Stimulated activated CD4-positive, alpha-beta T cell treated with anti-CD3 and anti-CD28 coated beads, Interleukin-1b, Interleukin-23, amount 100 ng/mL, for 24 hours (primary cell): ENCODE data around the gene HRK.
"Not testable (repeated sequence)": the region's sequence is repeated elsewhere in the genome, so short reads cannot be mapped to it uniquely, and the experiment has no call there.

Source experiments
- DNase-seq, 4 experiments: peaks; one replicate each; pipeline ENCODE4 v3.0.0-alpha.2; 2020; ENCODE audit warnings: low read depth in 4 of 4, low spot score in 1 of 4

HRK gene

DNA sequence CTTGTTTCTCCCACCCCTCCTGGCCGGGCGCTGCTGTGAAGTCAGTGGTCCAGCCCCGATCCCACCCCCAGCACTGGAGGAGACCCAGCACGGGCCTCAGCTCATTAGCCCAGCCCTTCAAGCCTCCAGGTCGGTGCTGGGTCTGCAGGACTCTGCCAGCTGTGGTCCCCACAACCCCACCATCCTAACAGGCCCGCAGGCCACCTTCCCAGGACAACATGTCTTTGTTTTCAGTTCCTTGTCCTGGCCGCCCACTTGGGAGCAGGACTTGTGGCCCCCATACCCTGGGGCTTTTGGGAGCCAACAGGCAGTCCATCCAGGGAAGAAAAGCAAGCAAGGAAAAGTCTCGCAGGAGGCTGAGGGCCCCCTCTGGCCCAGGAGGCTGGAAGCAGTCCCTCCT, 60.0 kb downstream of the HRK start:
- DNase-seq = no peak

DNA sequence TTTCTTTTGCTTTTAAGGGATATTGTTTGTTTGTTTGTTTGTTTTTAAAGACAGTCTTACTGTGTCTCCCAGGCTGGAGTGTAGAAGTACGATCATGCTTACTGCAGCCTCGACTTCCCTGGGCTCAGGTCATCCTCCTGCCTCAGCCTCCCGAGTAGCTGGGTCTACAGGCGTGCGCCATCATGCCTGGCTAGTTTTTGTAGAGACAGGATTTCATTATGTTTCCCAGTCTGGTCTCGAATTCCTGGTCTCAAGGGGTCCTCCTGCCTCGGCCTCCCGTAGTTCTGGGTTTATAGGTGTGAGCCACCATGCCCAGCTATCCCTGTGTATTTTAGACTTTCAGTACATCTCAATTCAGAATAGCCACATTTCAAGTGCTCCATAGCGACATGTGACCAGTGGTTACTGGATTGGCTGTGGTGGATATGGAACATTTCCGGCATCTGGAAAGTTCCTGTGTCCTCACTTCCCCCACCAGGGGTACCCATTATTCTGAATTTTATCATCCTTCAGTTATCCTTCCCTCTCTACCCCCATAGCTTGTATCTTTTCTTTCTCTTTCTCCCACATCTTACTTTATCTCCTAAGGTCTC, 61.1 kb downstream of the HRK start:
- DNase-seq = no peak

DNA sequence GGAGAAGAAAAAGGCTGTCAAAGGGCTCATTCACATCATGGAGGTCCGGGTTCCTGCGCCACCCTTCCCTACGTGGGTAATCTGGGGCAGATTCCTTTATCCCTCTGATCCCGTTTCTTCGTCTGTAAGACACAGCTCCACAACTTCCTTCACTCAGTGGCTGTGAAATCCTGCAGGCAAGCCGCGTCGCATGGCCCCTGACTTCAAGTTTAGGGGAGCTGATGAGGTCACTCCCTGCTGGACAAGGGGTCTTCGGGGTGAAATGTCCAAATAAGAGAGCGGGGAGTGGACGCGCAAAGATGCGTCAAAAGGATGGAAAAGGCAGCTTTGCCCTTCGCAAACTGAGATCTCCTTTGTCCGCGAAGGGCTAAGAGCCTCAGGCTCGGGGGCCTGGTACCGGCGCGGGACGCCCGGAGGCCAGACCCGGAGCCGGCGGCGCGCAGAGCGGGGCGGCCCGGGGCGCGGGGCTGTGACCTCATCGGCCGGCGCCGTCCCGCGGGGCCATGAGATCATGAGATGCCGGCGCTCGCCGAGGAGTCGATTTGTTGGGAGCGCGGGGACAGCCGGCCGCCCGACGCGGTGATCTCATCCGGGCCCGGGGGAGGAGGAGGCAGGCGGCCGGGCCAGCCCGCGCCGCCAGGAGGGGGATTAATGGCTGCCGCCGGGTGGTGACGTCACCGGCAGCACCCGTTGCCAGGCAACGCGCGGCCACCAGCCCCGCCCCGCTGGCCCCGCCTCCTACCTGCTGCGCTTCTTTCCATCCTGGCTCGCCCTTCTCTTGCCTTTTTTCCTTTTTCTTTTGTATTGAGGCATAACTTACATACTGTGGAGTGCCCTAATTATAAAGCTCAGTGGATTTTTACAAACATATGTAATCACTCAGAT, 62.1 kb downstream of the HRK start:
- DNase-seq = peak; percentile 78 to 83 (median 80)

DNA sequence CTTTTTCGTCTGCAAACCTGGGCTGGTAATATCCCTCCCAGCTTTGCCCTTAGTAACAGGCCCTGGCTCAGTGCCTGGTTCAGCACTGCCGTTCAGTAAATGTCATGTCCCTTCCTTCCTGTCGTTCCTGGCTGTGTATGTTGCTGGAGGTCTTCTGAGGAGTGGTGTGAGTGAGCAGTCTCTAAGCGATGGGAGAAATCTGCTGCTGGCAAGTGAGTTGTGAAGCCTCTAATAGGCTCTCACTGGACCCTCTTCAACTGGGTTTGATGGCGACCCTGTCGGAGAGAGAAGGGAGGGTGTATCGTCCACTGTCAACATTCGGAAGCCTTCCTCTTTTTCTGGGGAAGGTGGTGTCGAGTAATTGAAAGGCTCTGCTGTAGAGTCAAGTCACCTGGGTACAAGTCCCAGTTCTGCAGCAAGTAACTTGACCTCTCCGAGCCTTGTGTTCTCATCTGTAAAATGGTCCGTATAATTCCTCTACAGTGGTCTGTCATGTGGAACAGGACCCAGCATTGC, 62.8 kb downstream of the HRK start:
- DNase-seq = peak in 1 of 4 experiments; percentile 6

DNA sequence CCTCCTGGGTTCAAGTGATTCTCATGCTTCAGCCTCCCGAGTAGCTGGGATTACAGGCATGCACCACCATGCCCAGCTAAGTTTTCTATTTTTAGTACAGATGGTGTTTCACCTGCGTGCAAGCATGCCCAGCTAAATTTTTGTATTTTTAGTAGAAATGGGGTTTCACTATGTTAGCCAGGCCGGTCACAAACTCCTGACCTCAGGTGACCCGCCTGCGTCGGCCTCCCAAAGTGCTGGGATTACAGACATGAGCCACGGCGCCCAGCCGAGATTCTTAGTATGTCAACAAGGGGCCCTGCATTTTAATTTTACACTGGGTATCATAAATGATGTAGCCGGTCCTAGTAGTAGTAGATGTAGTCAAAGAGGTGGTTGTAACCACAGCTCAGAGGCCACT, 66.5 kb downstream of the HRK start:
- not testable (repeated sequence) for DNase-seq

DNA sequence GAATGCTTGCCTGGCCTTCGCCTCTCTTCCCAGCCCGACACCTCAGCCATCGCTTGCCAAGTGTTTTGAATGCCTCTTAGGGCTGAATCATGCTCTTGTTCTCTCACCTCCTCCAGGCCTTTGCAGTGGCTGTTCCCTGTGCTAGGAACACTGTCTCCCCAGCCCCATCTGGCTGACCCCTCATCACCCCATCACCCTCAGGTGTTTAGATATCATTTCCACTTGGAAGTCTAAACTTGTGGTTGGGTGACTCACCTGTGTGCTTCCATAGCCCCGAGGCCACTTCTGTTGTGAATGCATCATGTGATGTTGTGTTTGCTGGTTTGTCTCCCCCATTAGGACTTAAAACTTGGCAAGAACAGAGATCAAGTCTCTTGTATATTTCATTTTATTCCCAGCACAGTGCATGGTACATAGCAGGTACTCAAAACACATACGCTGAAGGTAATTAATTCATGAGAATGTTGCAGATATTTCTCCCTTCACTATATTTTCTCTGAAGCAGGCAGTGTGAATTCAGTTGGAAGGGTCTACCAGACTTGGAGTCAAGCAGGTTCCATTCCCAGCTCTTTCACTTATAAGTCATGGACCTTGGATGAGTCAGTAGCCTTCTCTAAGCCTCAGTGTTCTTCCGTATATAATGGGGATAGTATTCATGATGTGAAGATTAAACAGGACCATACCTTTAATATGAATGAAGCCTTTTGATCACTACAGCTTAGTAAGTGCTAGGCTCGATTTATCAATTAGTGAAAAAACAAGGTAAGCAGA, 67.8 kb downstream of the HRK start:
- no peak for DNase-seq

DNA sequence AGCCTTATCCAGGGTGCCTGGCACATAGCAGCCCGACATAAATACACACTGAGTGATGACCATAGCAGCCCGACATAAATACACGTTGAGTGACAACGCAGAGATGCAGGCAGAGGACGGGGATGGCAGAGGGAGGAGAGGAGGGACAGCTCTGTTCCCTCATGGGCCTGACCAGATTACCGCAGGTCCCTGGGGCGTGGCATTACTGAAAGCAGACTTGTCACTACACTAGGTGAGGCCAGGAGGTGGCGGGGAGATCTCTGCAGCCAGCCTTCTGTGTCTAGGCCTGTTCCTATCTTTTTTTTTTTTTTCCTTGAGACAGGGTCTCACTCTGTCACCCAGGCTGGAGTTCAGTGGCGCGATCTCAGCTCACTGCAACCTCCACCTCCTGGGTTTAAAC, 69.0 kb downstream of the HRK start:
- no peak for DNase-seq

DNA sequence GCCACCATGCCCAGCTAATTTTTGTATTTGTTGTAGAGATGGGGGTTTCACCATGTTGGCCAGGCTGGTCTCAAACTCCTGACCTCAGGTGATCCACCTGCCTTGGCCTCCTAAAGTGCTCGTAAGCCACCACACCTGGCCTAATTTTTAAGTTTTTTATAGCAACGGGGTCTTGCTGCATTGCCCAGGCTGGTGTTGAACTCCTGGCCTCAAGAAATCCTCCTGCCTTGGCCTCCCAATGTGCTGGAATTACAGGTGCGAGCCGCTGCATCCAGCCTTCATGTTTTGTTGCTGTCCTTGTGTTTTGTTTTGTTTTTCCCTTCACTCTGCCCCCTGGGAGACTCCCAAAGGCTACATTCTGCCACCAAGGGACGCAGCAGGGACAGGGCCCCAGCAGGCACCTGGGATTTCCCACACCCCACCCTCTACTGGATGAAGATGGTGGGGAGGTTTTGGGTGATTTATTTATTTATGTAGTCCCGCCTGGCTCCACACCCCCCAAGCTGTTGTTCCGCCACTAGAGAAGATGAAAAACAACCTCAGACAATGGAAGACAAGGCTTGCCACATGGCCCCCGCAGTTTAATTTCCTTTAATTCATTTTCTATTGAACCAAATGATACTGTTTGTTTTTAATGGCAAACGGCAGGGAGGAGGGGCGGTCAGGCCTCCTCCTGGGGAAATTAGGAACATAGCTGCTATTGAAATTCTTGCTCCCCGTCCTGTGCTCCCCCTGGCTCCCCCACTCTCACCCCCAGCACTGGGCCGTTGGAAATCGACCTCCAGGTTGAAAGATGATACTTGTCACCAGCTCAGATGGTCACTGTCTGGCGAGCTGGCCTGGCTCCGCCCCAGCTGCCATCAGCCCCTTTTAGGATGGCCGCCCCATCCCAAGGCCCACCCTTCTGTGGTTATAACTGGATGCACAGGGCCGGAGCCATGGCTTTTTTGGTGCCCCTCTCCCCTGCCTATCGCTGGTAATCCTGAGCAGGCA, 72.8 kb downstream of the HRK start:
- DNase-seq = no peak

DNA sequence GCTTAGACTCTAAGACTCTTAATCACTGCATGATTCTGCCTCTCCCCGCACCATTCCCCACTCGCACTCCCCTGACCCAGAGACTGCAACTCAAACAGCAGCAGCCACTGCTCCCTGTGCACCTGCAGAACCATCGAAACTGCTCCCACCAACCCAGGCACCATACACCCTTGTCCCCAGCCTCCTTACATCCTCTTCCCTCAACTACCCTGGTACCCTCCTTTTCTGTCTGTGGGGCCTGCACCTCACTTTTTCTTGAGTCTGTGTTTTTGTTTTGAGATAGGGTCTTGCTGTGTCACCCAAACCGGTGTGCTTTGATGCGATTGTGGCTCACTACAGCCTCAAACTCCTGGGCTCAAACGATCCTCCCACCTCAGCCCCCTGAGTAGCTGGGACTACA, 73.7 kb downstream of the HRK start:
- DNase-seq = no peak

DNA sequence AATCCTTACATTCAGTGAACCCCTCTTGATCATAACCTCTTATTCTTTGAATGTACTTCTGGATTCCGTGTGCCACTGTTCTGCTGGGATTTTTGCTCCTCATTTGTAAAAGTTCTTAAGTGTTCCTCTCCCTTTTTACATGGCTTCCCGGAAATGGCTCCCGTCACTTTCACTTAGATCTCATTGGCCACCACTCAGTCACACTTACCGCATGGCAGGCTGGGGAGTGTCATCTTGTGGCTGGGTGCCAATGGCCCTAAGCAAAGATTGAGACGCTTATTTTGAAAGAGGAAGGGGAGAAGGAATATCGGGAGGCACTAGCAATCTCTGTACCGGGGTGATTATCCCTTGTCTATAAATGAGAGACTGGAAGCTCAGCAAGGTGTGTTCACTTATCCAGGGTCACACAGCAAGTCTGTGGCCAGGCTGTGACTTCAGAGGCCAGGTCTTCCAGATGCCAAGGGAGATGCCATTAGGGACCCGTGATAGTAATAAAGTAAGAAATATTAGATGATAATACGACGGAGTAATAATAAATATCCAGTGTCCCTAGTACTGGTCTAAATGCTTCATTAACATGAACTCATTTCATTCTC, 74.3 kb downstream of the HRK start:
- no peak for DNase-seq
